GM11168 (cell line): ENCODE measurements around the gene NXPE3.

Experiments used
- in situ Hi-C: fragments of 300-500 bp; cut with MboI; formaldehyde crosslinking; loops from one replicate; pipeline ENCODE4 v1.12.0; 2022; ENCODE audit warnings: low sequenced_read_pairs; ENCODE audit not compliant: unreplicated experiment

NXPE3 gene

GRCh38 chr3:101801174-101801573 lies 22.2 kb downstream of the NXPE3 start:
- in situ Hi-C loops = loop anchor here (25.0 kb wide), 1 partner anchor 736 kb away; no protein-coding TSS in a partner anchor

DNA sequence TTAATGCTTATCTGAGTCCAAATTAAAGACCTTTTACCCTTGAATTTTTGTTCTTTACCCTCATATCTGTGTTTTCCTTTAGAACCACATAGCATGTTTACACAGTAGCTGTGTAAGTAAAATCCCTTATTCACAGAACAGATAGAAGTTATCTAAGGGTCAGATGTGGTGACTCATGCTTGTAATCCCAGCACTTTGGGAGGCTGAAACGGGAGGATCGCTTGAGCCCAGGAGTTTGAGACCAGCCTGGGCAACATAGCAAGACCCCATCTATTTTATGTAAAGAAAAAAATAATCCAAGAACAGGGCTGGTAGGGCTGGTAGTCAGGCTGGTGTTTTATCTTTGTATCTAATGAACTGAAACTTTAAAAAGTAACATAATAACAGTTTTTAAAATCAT lies 23.2 kb downstream of the NXPE3 start:
- in situ Hi-C loops = loop anchor here (25.0 kb wide), 1 partner anchor 735 kb away; no protein-coding TSS in a partner anchor

DNA sequence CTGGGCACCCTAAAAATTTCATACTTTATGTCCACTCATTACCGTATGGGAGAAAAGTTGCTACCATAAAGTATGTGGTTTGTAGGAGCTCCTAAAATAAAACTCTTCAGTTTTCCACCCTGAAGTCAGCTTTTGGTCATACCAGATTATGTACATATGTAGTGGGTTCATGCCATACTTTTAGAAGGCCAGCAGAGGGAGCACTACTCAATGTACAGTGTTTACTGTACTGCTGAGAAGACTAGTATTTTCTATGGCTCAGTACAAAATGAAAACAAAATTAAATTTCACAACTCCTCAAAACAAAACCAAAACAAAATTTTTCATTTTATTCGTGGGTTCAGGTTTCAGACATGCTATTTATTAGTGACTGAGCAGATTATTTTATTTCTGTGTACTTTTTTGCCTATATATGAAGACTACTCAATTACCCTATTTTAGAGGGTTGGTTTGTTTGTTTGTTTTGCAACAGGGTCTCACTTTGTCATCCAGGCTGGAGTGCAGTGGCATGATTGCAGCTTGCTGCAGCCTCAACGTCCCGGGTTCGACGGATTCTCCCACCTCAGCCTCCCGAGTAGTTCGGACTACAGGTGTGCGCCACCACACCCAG lies 24.3 kb downstream of the NXPE3 start:
- in situ Hi-C loops = loop anchor here (25.0 kb wide), 1 partner anchor 734 kb away; no protein-coding TSS in a partner anchor

GRCh38 chr3:101803939-101804338 lies 24.9 kb downstream of the NXPE3 start:
- in situ Hi-C loops = loop anchor here (25.0 kb wide), 1 partner anchor 733 kb away; no protein-coding TSS in a partner anchor

DNA sequence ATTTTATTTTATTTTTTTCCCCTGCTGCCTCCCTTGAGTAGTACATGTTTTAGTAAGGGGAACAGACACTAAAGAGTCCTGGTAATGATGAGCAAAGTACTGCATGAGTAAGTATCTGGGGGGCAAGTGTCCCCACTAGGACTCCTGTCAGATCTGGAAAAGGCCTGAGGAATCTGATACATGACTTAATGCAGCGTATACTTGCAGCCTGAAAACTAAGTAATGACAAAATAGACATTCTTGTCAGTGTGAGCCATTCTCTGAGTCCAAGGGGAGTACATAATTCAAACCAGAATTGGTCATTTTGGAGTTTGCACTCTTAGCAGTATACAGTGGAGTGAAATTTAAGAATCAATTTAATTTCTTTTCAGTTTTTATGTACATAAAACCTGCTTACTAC lies 27.5 kb downstream of the NXPE3 start:
- in situ Hi-C loops = loop anchor here (25.0 kb wide), 1 partner anchor 731 kb away; no protein-coding TSS in a partner anchor

- in situ Hi-C loops = loop anchor here (25.0 kb wide), 1 partner anchor 729 kb away; no protein-coding TSS in a partner anchor
These were observed 28.9 kb downstream of the NXPE3 start for GRCh38 chr3:101807888-101808287.

DNA sequence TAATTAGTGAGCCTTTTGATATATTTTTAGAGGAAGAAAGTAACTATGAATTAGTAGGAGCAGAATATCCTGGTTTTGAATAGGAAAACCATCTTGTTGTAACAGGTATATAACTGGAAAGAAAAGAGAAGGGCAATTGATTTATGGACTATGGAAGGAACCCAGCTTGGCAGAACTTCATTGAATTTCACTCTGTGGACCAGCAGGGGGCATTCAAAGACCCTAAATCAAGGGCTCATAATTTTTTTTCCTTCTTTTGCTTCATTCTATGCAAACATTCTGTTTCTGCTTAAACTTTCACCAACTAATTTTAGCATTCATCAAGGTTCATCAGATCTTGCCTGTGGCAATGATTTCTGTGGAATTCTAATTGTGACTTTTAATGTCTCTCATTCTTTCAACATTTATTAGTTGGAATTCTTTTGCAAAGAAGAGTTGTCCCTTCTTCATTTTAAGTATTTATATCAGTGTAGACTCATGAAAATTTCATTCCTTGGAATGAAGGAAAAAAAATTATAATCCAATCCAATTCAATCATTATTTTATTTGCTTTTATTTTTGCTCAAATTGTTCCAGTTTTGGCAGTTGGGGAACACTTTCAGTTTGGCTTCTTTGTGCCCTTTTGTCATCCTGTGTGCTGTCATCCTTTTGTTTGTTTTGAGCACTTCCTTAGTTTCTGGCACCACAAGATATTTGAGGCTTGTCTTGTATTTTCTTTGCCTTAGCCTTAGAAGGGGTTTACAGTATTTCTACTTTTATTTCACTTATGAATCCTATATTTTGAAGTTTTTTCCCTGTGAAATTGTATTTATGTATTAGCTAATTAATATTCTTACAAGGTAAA lies 30.4 kb downstream of the NXPE3 start:
- in situ Hi-C loops = loop anchor here (25.0 kb wide), 1 partner anchor 728 kb away; no protein-coding TSS in a partner anchor

- in situ Hi-C loops = loop anchor here (25.0 kb wide), 1 partner anchor 727 kb away; no protein-coding TSS in a partner anchor
These were observed 31.0 kb downstream of the NXPE3 start for GRCh38 chr3:101810022-101810418.

DNA sequence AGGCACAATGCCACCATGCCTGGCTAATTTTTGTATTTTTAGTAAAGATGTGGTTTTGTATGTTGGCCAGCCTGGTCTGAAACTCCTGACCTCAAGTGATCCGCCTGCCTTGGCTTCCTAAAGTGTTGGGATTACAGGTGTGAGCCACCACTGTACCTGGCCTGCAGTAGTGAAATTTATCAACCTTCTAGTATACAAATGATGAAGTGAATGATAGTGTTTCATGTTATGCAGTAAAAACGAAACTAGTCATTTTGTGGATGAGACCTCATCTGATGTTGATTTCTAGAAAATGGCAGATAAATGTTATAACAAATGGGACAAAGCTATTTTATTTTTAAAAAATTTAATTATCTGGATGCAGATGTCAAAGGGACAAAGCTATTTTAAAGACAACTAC lies 32.9 kb downstream of the NXPE3 start:
- in situ Hi-C loops = loop anchor here (25.0 kb wide), 1 partner anchor 725 kb away; no protein-coding TSS in a partner anchor

DNA sequence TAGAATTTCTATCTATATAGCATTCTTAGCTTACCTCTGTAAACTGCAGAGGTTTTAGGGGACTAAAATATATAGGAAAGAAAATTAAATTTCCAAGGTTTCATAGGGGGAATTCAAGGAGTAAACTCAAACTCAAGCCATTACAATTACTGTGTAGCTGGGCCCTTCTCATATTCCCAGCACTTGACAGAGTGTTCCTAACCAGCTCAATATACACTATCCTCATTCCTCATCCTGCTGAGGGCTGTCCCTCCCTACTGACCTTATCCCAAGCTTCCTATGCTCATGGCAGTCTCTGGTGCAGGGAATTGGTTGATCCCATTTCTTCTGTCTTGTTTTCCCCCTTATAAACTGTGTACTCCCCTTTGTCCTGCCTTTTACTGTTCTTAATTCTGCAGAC lies 33.9 kb downstream of the NXPE3 start:
- in situ Hi-C loops = loop anchor here (25.0 kb wide), 1 partner anchor 724 kb away; no protein-coding TSS in a partner anchor

DNA sequence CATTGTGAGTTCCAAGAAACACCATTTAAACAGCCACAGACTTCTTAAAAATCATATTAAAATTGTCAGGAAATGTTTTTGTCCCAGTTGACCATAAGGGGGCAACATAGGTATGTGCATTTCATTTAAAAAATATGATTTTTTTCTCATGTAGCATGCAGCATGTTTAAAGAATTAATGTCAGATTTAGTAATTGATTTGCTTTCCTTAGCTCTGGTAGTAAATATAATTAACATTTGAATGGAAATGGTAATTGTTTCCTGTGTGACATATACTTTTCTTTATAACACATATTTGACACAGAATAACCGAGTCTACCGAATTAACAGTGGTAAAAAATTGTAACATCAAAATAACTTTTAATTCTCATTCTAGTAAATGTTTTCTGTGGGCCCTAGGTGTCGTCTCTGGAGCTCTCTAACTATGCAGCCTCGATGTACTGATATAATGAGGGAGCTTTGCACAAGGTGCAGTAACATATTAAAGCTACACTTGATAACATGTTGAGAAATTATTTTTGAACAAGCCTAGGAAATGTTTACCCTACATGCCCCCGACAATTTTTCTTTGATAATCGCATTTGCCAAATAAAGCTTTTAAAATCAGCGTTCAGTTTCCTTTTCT lies 34.9 kb downstream of the NXPE3 start:
- in situ Hi-C loops = loop anchor here (25.0 kb wide), 1 partner anchor 723 kb away; no protein-coding TSS in a partner anchor

GRCh38 chr3:101814835-101815234 lies 35.8 kb downstream of the NXPE3 start:
- in situ Hi-C loops = loop anchor here (5.0 to 25.0 kb wide), 2 partner anchors 412 to 722 kb away; no protein-coding TSS in a partner anchor

GRCh38 chr3:101816215-101817149 lies 37.5 kb downstream of the NXPE3 start:
- in situ Hi-C loops = loop anchor here (5.0 to 25.0 kb wide), 2 partner anchors 411 to 721 kb away; no protein-coding TSS in a partner anchor

DNA sequence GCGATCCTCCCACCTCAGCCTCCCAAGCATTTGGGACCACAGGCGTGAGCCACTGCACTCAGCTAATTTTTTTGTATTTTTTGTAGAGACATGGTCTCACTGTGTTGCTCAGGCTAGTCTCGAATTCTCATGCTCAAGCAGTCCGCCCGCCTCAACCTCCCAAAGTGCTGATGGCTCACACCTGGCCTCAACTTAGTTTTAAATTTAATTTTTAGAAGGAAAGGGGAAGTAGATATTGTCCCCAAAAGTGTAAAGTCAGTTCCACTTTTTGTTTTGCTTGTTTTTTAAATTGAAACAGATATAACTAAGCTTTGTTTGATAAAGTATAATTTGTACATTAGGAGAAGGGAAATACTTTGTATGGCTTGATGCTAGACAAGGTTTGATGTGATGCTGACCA lies 39.0 kb downstream of the NXPE3 start:
- in situ Hi-C loops = loop anchor here (5.0 to 25.0 kb wide), 2 partner anchors 409 to 719 kb away; no protein-coding TSS in a partner anchor

DNA sequence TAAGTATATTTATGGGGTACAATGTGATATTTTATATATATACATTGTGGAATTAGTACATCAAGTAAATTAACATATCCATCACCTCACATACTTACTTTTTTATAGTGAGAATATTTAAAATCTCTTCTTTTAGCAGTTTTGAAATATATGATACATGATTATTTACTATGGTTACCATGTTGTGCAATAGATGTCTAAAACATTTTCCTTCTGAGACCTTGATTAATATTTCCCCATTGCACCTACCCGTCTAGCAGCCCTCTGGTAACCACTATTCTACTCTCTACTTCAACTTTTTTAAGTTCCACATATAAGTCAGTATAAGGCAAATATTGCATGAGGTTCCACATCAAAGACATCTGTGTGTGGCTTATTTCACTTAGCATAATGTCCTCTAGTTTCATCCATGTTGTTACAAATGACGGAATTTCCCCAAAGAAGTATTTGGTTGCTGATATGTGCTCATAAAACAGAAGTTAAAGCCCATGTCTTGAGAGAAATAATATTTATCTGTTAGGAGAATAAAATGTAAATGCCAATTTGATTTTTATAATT lies 40.7 kb downstream of the NXPE3 start:
- in situ Hi-C loops = loop anchor here (5.0 to 25.0 kb wide), 2 partner anchors 408 to 718 kb away; no protein-coding TSS in a partner anchor

GRCh38 chr3:101821503-101821902 lies 42.5 kb downstream of the NXPE3 start:
- in situ Hi-C loops = loop anchor here (25.0 kb wide), 1 partner anchor 716 kb away; no protein-coding TSS in a partner anchor

DNA sequence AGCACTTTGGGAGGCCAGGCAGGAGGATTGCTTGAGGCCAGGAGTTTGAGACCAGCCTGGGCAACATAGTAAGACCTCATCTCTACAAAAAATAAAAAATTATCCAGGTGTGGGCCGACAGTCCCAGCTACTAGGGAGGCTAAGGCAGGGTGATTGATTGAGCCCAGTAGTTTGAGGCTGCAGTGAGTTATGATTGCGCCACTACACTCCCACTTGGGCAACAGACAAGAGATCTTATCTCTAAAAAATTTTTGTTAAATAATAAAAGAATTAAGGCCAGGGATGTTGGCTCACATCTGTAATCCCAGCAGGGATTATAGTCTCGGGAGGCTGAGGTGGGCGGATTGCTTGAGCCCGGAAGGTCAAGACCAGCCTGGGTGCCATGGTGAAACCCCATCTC lies 44.5 kb downstream of the NXPE3 start:
- in situ Hi-C loops = loop anchor here (25.0 kb wide), 1 partner anchor 714 kb away; no protein-coding TSS in a partner anchor

DNA sequence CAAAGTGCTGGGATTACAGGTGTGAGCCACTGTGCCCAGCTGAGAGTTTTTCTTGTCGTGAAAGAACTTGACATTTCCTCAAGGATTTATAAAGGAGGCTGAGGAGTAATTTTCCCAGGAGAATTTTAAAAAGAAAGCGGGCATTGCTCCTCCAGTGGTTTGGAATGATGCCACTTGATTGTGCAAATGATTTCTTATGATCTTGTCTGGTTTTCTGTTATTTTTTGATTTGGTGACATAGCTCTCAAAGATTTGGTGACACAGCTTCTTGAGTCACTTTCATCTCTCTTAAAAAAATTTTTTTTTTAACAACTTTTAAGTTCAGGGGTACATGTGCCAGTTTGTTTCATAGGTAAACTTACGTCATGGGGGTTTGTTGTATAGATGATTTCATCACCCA lies 45.7 kb downstream of the NXPE3 start:
- in situ Hi-C loops = loop anchor here (25.0 kb wide), 1 partner anchor 713 kb away; no protein-coding TSS in a partner anchor
